OCI-LY7 (cell line): Measurements from ENCODE around the gene UEVLD. TPM values are rescaled to one million over a fixed set of nuclear protein-coding genes. Genes with fewer than 3 reads are reported as not detected.

Experiments used
- BruUV-seq: library from RNA; stranded (reverse); fragments of 400-500 nt; replicated peaks from 2 replicates; lab custom pipeline; 2021; lab: Mats Ljungman, UMichigan
- CTCF ChIA-PET: fragments of 300-600 bp; sonication (Branson Sonifier 250); formaldehyde crosslinking; loops from one replicate; lab custom pipeline; 2022; ENCODE audit warnings: antibody characterized with exemption; ENCODE audit not compliant: unreplicated experiment; lab: Charles Lee
- POLR2A ChIA-PET: fragments of 300-600 bp; sonication (Branson Sonifier 250); formaldehyde crosslinking; loops from one replicate; lab custom pipeline; 2022; ENCODE audit warnings: antibody characterized with exemption; lab: Charles Lee
- DNase-seq: peaks from one replicate; pipeline ENCODE4 v3.0.0-alpha.2; 2015; ENCODE audit warnings: low spot score
- H2AFZ ChIP-seq: fragments of 200-600 bp; sonication (generic), shearing (Covaris generic); 2 replicates; pipeline ENCODE4 v1.6.1; 2014; ENCODE audit warnings: mild to moderate bottlenecking, antibody characterized with exemption, low read length, moderate library complexity
- H3K27ac ChIP-seq: fragments of 200-600 bp; sonication (generic); 2 replicates; pipeline ENCODE4 v1.5.1; 2014; ENCODE audit warnings: mixed run types, low read depth, mild to moderate bottlenecking, moderate library complexity, low read length, inconsistent platforms; ENCODE audit not compliant: poor library complexity, severe bottlenecking
- H3K36me3 ChIP-seq: fragments of 200-600 bp; sonication (generic); 2 replicates; pipeline ENCODE4 v1.6.1; 2014; ENCODE audit warnings: mild to moderate bottlenecking, antibody characterized with exemption, low read length, moderate library complexity, mixed read lengths; ENCODE audit not compliant: insufficient read depth
- H3K4me1 ChIP-seq: fragments of 200-600 bp; sonication (generic); 2 replicates; pipeline ENCODE4 v1.5.1; 2014; ENCODE audit warnings: mild to moderate bottlenecking, low read length; ENCODE audit not compliant: insufficient read depth, poor library complexity, severe bottlenecking
- H3K4me2 ChIP-seq: fragments of 200-600 bp; sonication (generic); 2 replicates; pipeline ENCODE4 v1.6.1; 2014; ENCODE audit warnings: mild to moderate bottlenecking, low read length
- H3K4me3 ChIP-seq: fragments of 200-600 bp; sonication (generic); 2 replicates; pipeline ENCODE4 v1.5.1; 2014; ENCODE audit warnings: mild to moderate bottlenecking, low read depth, low read length; ENCODE audit not compliant: poor library complexity, severe bottlenecking
- H3K79me2 ChIP-seq: fragments of 200-600 bp; sonication (generic); 2 replicates; pipeline ENCODE4 v1.6.1; 2016; ENCODE audit warnings: low read depth, mild to moderate bottlenecking, low read length, moderate library complexity, mixed read lengths; ENCODE audit not compliant: insufficient read depth
- H3K9me2 ChIP-seq: fragments of 200-600 bp; sonication (generic); 2 replicates; pipeline ENCODE4 v1.6.1; 2016; ENCODE audit warnings: mild to moderate bottlenecking, low read length, mixed read lengths; ENCODE audit not compliant: insufficient read depth
- H3K9me3 ChIP-seq: fragments of 200-600 bp; sonication (generic); 2 replicates; pipeline ENCODE4 v1.6.1; 2014; ENCODE audit warnings: mild to moderate bottlenecking, mixed run types, low read length, mixed read lengths
- H4K20me1 ChIP-seq: fragments of 200-600 bp; sonication (generic); 2 replicates; pipeline ENCODE4 v1.6.1; 2014; ENCODE audit warnings: mild to moderate bottlenecking, antibody characterized with exemption, low read length, moderate library complexity, mixed read lengths; ENCODE audit not compliant: insufficient read depth
- CTCF ChIP-seq: fragments of 200-600 bp; sonication (generic); conservative IDR thresholded peaks from 2 replicates; pipeline ENCODE4 v1.5.1; 2014; ENCODE audit warnings: mild to moderate bottlenecking, antibody characterized with exemption, low read length, moderate library complexity, mixed read lengths
- EZH2phosphoT487 ChIP-seq: fragments of 200-600 bp; sonication (generic); IDR thresholded peaks from 2 replicates; pipeline ENCODE4 v1.6.1; 2018; ENCODE audit warnings: low read depth, borderline replicate concordance, mild to moderate bottlenecking, mixed run types, antibody characterized with exemption, low read length, moderate library complexity, mixed read lengths
- intact Hi-C: fragments of 100-400 bp; cut with micrococcal nuclease; formaldehyde crosslinking; loops from one replicate; pipeline ENCODE4 v1.10.0; 2022; ENCODE audit not compliant: unreplicated experiment
- total RNA-seq, 2 experiments: library from RNA; depleted of rRNA in 1 of 2; stranded (reverse); fragments of >200 nt in 1 of 2; shearing (Covaris generic) in 1 of 2; gene quantifications; 2 replicates each; pipeline ENCODE4 v1.2.3, GENCODE V29; 2014 to 2022

UEVLD gene
- total RNA-seq, 2 experiments from 2014 or later: 1.5 to 3.5 TPM

GRCh38 chr11:18633256-18634139 lies 45.0 kb upstream of the UEVLD start:
- POLR2A ChIA-PET: interaction anchor here (0.6 to 6.2 kb wide), 18 partner anchors 11 to 707 kb away, joined by 3 to 43 read pairs (median 4); partner anchors contain the start of genes GTF2H1, HPS5, LDHA and TSG101
- TF ChIP-seq CTCF: no peak
- no peak for TF ChIP-seq EZH2phosphoT487
- H3K9me2 ChIP-seq: no peaks in the 10 kb centered on the region
- H3K4me2 ChIP-seq: peak overlapping the region; percentile 90
- H4K20me1 ChIP-seq: no peaks in the 10 kb centered on the region
- no peaks in the 10 kb centered on the region for H3K9me3 ChIP-seq
- intact Hi-C loops: loop anchor here (1.0 to 10.0 kb wide), 3 partner anchors 107 to 519 kb away; partner anchors contain the start of genes GTF2H1, HPS5 and TSG101
- H2AFZ ChIP-seq: peak overlapping the region; percentile 61; the same call in 1 of the 2 replicates
- peaks cover 15% of the 10 kb centered on the region for H3K36me3 ChIP-seq
- peak overlapping the region; percentile 50 for H3K27ac ChIP-seq
- CTCF ChIA-PET: interaction anchor here (0.6 to 1.6 kb wide), 4 partner anchors 12 to 518 kb away, joined by 3 to 6 read pairs (median 3); no protein-coding TSS in a partner anchor
- peak overlapping the region; percentile 90 for H3K4me3 ChIP-seq
- peaks cover 54% of the 10 kb centered on the region for H3K79me2 ChIP-seq
- peaks cover 25% of the 10 kb centered on the region for H3K4me1 ChIP-seq
- DNase-seq: peak; percentile 44
- TSS peak; percentile 79 for BruUV-seq

- peaks cover 29% of the 10 kb centered on the region for H3K4me1 ChIP-seq
- no peaks in the 10 kb centered on the region for H4K20me1 ChIP-seq
- peak overlapping the region; percentile 90 for H3K4me3 ChIP-seq
- ChIA-PET POLR2A (interaction anchor here (0.6 to 6.2 kb wide), 11 partner anchors 10 to 311 kb away, joined by 3 to 43 read pairs (median 4); partner anchors contain the start of genes GTF2H1, HPS5, LDHA and TSG101), CTCF (interaction anchor here (1.5 to 1.6 kb wide), 2 partner anchors 11 to 99 kb away, joined by 3 to 6 read pairs; no protein-coding TSS in a partner anchor)
- H2AFZ ChIP-seq: no peak overlapping the region
- H3K27ac ChIP-seq: no peak overlapping the region
- peaks cover 18% of the 10 kb centered on the region for H3K36me3 ChIP-seq
- BruUV-seq: no TSS peak
- H3K9me3 ChIP-seq: no peaks in the 10 kb centered on the region
- DNase-seq: no peak
- intact Hi-C loops: loop anchor here (10.0 kb wide), 1 partner anchor 518 kb away; no protein-coding TSS in a partner anchor
- peak overlapping the region; percentile 90 for H3K4me2 ChIP-seq
- H3K79me2 ChIP-seq: peaks cover 60% of the 10 kb centered on the region
- no peaks in the 10 kb centered on the region for H3K9me2 ChIP-seq
- TF ChIP-seq CTCF (no peak), EZH2phosphoT487 (no peak)
These were observed 44.3 kb upstream of the UEVLD start for GRCh38 chr11:18632841-18633240.
